ENCODE data around the gene STK4.

- no peak for TF ChIP-seq REST (IDR thresholded peaks at IDR 0.05; ENCODE audit: borderline replicate concordance)
- no peak for TF ChIP-seq CTCF (IDR thresholded peaks at IDR 0.05; ENCODE audit: poor library complexity, severe bottlenecking)
- TF ChIP-seq RAD21 (conservative IDR thresholded peaks at IDR 0.05): no peak
Measured at GRCh38 chr20:45052698-45053429, 86.6 kb downstream of the STK4 start.
